H1 (cell line): ENCODE measurements around the gene FRMPD4. TPM values are rescaled to one million over a fixed set of nuclear protein-coding genes. Genes with fewer than 3 reads are reported as not detected.

Source experiments
- CTCF ChIA-PET: fragments of 300-600 bp; sonication (Branson Sonifier 250); formaldehyde crosslinking; loops from one replicate; lab custom pipeline; 2021; ENCODE audit not compliant: partially characterized antibody; lab: Charles Lee
- POLR2A ChIA-PET: fragments of 300-600 bp; sonication (Branson Sonifier 250); formaldehyde crosslinking; loops from one replicate; lab custom pipeline; 2021; ENCODE audit warnings: inconsistent platforms; ENCODE audit not compliant: partially characterized antibody; lab: Charles Lee
- DNase-seq, 2 experiments: peaks; one replicate each; pipeline versions ENCODE4 v3.0.0 to v3.0.0-alpha.2; 2010 to 2022; ENCODE audit warnings: low spot score in 2 of 2, low read depth in 1 of 2, mixed read lengths in 1 of 2
- FAIRE-seq: peaks from 2 replicates; lab custom pipeline; 2011; peaks lifted over from hg19 to GRCh38; lab: Jason Lieb, UNC
- H2AFZ ChIP-seq: 2 replicates; pipeline ENCODE4 v1.8.1; 2012; ENCODE audit warnings: low read length, inconsistent platforms
- H2AK5ac ChIP-seq: 2 replicates; pipeline ENCODE4 v1.6.1; 2013; ENCODE audit warnings: low read depth, low read length
- H2BK120ac ChIP-seq: replicated peaks from 2 replicates; pipeline ENCODE3; 2013; ENCODE audit warnings: low read depth, low read length, inconsistent platforms
- H2BK12ac ChIP-seq: 2 replicates; pipeline ENCODE4 v1.6.1; 2013; ENCODE audit warnings: low read depth, low read length
- H2BK15ac ChIP-seq: 2 replicates; pipeline ENCODE4 v1.6.1; 2013; ENCODE audit warnings: low read length
- H2BK20ac ChIP-seq: 2 replicates; pipeline ENCODE4 v1.6.1; 2013; ENCODE audit warnings: low read length
- H2BK5ac ChIP-seq: 2 replicates; pipeline ENCODE4 v1.6.1; 2013; ENCODE audit warnings: low read depth, low read length
- H3K14ac ChIP-seq: 2 replicates; pipeline ENCODE4 v1.6.1; 2013; ENCODE audit warnings: inconsistent platforms; ENCODE audit not compliant: insufficient read length
- H3K18ac ChIP-seq: 2 replicates; pipeline ENCODE4 v1.6.1; 2013; ENCODE audit warnings: low read length; ENCODE audit errors: extremely low read depth
- H3K23ac ChIP-seq: 2 replicates; pipeline ENCODE4 v1.6.1; 2013; ENCODE audit warnings: inconsistent platforms; ENCODE audit not compliant: insufficient read length
- H3K23me2 ChIP-seq: 2 replicates; pipeline ENCODE4 v1.6.1; 2013; ENCODE audit warnings: low read depth, low read length
- H3K27ac ChIP-seq: 2 replicates; pipeline ENCODE4 v1.6.1; 2011; ENCODE audit warnings: low read depth, low read length, inconsistent platforms
- H3K27me3 ChIP-seq, 4 experiments: replicated peaks in 1 of 4; 1 replicate in 1 of 4; 2 replicates in 3 of 4; pipeline versions ENCODE4 v1.6.1 to v1.8.1; 2011 to 2013; ENCODE audit warnings: low read length in 3 of 4, mild to moderate bottlenecking in 3 of 4, inconsistent platforms in 2 of 4, mixed read lengths in 2 of 4, moderate library complexity in 1 of 4; ENCODE audit not compliant: control insufficient read depth in 3 of 4, insufficient read depth in 3 of 4; ENCODE audit errors: extremely low read depth in 1 of 4
- H3K36me3 ChIP-seq, 4 experiments: 2 replicates each; pipeline versions ENCODE4 v1.6.1 to v1.8.1; 2011 to 2013; ENCODE audit warnings: mild to moderate bottlenecking in 4 of 4, low read length in 3 of 4, moderate library complexity in 2 of 4, control low read depth in 1 of 4, inconsistent platforms in 1 of 4; ENCODE audit not compliant: insufficient read depth in 4 of 4, control insufficient read depth in 2 of 4
- H3K4ac ChIP-seq: replicated peaks from 2 replicates; pipeline ENCODE3; 2013; ENCODE audit warnings: low read length, low read depth, mixed read lengths, inconsistent platforms; ENCODE audit not compliant: insufficient read length
- H3K4me1 ChIP-seq, 4 experiments: replicated peaks in 1 of 4; 1 replicate in 1 of 4; 2 replicates in 3 of 4; pipeline versions ENCODE4 v1.6.1 to v1.8.1; 2011 to 2013; ENCODE audit warnings: low read length in 3 of 4, inconsistent platforms in 2 of 4, mixed read lengths in 1 of 4; ENCODE audit not compliant: insufficient read depth in 4 of 4, control insufficient read depth in 3 of 4
- H3K4me2 ChIP-seq, 2 experiments: 2 replicates each; pipeline versions ENCODE4 v1.6.1 to v1.8.1; 2011 to 2013; ENCODE audit warnings: low read depth in 2 of 2, low read length in 2 of 2, control low read depth in 1 of 2, inconsistent platforms in 1 of 2, mild to moderate bottlenecking in 1 of 2; ENCODE audit not compliant: insufficient read depth in 1 of 2
- H3K4me3 ChIP-seq, 4 experiments: fragments of 200-600, 300-600 bp in 1 of 4; sonication (generic), shearing (Covaris generic), sonication (Bioruptor Twin) in 1 of 4; 2 replicates each; pipeline versions ENCODE4 v1.5.1 to v1.8.1; 2011 to 2016; ENCODE audit warnings: low read length in 4 of 4, low read depth in 3 of 4, control low read depth in 2 of 4, inconsistent platforms in 2 of 4, mild to moderate bottlenecking in 2 of 4, mixed read lengths in 1 of 4, moderate library complexity in 1 of 4; ENCODE audit not compliant: insufficient read depth in 2 of 4; ENCODE audit errors: extremely low read depth in 1 of 4
- H3K56ac ChIP-seq: replicated peaks from 2 replicates; pipeline ENCODE3; 2013; ENCODE audit warnings: low read depth, mild to moderate bottlenecking, mixed read lengths, low read length, inconsistent platforms; ENCODE audit not compliant: insufficient read length
- H3K79me1 ChIP-seq: 2 replicates; pipeline ENCODE4 v1.6.1; 2013; ENCODE audit warnings: low read depth, low read length, control low read depth
- H3K79me2 ChIP-seq, 2 experiments: 2 replicates each; pipeline versions ENCODE4 v1.6.1 to v1.8.1; 2012 to 2013; ENCODE audit warnings: low read length in 2 of 2, mild to moderate bottlenecking in 2 of 2, inconsistent platforms in 1 of 2; ENCODE audit not compliant: insufficient read depth in 2 of 2, control insufficient read depth in 1 of 2
- H3K9ac ChIP-seq, 4 experiments: replicated peaks in 1 of 4; 1 replicate in 1 of 4; 2 replicates in 3 of 4; pipeline versions ENCODE4 v1.6.1 to v1.8.1; 2011 to 2013; ENCODE audit warnings: low read depth in 3 of 4, low read length in 3 of 4, control low read depth in 2 of 4, mild to moderate bottlenecking in 2 of 4, moderate library complexity in 2 of 4, inconsistent platforms in 1 of 4; ENCODE audit errors: extremely low read depth in 1 of 4
- H3K9me3 ChIP-seq, 2 experiments: 2 replicates each; pipeline versions ENCODE4 v1.6.1 to v1.8.1; 2012 to 2013; ENCODE audit warnings: mild to moderate bottlenecking in 2 of 2, moderate library complexity in 2 of 2, control low read depth in 1 of 2, inconsistent platforms in 1 of 2, low read depth in 1 of 2, low read length in 1 of 2, mixed read lengths in 1 of 2; ENCODE audit not compliant: insufficient read depth in 2 of 2
- H4K20me1 ChIP-seq, 2 experiments: replicated peaks in 1 of 2; 2 replicates each; pipeline versions ENCODE3 to v1.8.1; 2011 to 2013; ENCODE audit warnings: inconsistent platforms in 2 of 2, low read length in 2 of 2, mild to moderate bottlenecking in 1 of 2; ENCODE audit not compliant: insufficient read depth in 2 of 2, control insufficient read depth in 1 of 2
- H4K5ac ChIP-seq: 2 replicates; pipeline ENCODE4 v1.6.1; 2013; ENCODE audit warnings: low read length, low read depth, mixed read lengths, inconsistent platforms; ENCODE audit not compliant: insufficient read length
- H4K8ac ChIP-seq: 2 replicates; pipeline ENCODE4 v1.8.0; 2013; ENCODE audit warnings: mild to moderate bottlenecking, moderate library complexity, low read length, inconsistent platforms; ENCODE audit not compliant: insufficient read depth; ENCODE audit errors: extremely low read depth
- H4K91ac ChIP-seq: replicated peaks from 2 replicates; pipeline ENCODE3; 2013; ENCODE audit warnings: low read length, mixed read lengths, inconsistent platforms; ENCODE audit not compliant: insufficient read length
- EP300 ChIP-seq, 2 experiments: IDR thresholded peaks; 1 replicate in 1 of 2; 2 replicates in 1 of 2; pipeline ENCODE4 v1.6.1; 2011 to 2012; ENCODE audit warnings: low read depth in 2 of 2, low read length in 2 of 2, mild to moderate bottlenecking in 2 of 2, borderline replicate concordance in 1 of 2, inconsistent platforms in 1 of 2, moderate library complexity in 1 of 2
- HDAC6 ChIP-seq: IDR thresholded peaks from one replicate; pipeline ENCODE4 v1.7.1; 2012; ENCODE audit warnings: low read depth, mild to moderate bottlenecking, inconsistent platforms, low read length, moderate library complexity
- KDM4A ChIP-seq: IDR thresholded peaks from one replicate; pipeline ENCODE4 v1.7.1; 2012; ENCODE audit warnings: low read depth, mild to moderate bottlenecking, moderate library complexity, low read length, inconsistent platforms; ENCODE audit not compliant: severe bottlenecking
- KDM5A ChIP-seq: fragments of 200-600 bp; IDR thresholded peaks from 2 replicates; pipeline ENCODE4 v1.7.1; 2012; ENCODE audit warnings: mild to moderate bottlenecking, low read length, inconsistent platforms, mixed read lengths
- MAFK ChIP-seq: IDR thresholded peaks from 2 replicates; pipeline ENCODE4 v1.6.1; 2012; ENCODE audit warnings: low read depth, mild to moderate bottlenecking, improper control_type of control experiment, low read length
- MAX ChIP-seq: IDR thresholded peaks from 2 replicates; pipeline ENCODE4 v1.6.1; 2012; ENCODE audit warnings: inconsistent platforms
- WGBS, 2 experiments: shearing (Covaris generic) in 1 of 2; methylation state at CpG; one replicate each; pipeline versions ENCODE4 v1.1.6 to v1.1.7; 2013 to 2015; ENCODE audit warnings: low lambda C conversion rate in 2 of 2, mixed read lengths in 2 of 2, inconsistent platforms in 1 of 2, low coverage in 1 of 2, missing lambda C conversion rate in 1 of 2; ENCODE audit not compliant: insufficient replicate concordance in 2 of 2, insufficient coverage in 1 of 2, insufficient read length in 1 of 2; ENCODE audit errors: extremely low coverage in 1 of 2, missing lambda C conversion rate in 1 of 2; 5-methylcytosine and 5-hydroxymethylcytosine counted together
- polyA plus RNA-seq, 7 experiments: library from polyadenylated mRNA; depleted of rRNA in 3 of 7; stranded (reverse) in 5 of 7; unstranded in 2 of 7; fragments of >200 nt in 5 of 7; fragments of 200-250 nt in 2 of 7; gene quantifications; 1 replicate in 5 of 7; 2 replicates in 1 of 7; 4 replicates in 1 of 7; pipeline versions ENCODE4 v1.2.1 to v1.2.3, GENCODE V29; 2011 to 2013; ENCODE audit warnings: missing spikeins in 2 of 7, mixed read lengths in 2 of 7
- total RNA-seq: library from RNA; stranded (reverse); fragmentation: NEBNext Ultra II Directional; extraction: Animal tissue kit (Norgen Biotek cat#: 25700); gene quantifications from 2 replicates; pipeline ENCODE4 v1.2.1, GENCODE V29; 2021

FRMPD4 gene
- total and polyA plus RNA-seq, 2 of the 8 experiments (the other 6 are each of a cell fraction or from before 2014, with no cell fraction given), result 0.02 to 0.37 TPM

GRCh38 chrX:12460929-12461328 lies 322.7 kb downstream of the FRMPD4 start:
- Histone ChIP-seq H3K14ac (no peak overlapping the region), H3K79me1 (no peaks in the 10 kb centered on the region), H3K56ac (no peak overlapping the region), H2BK12ac (no peak overlapping the region), H3K36me3 (no peaks in the 10 kb centered on the region), H2AK5ac (no peak overlapping the region), H2BK120ac (no peak overlapping the region), H3K9ac (no peak overlapping the region), H3K23me2 (no peaks in the 10 kb centered on the region), H3K27me3 (no peaks in the 10 kb centered on the region), H2BK5ac (no peak overlapping the region), H4K8ac (no peak overlapping the region), H3K18ac (no peak overlapping the region), H2BK15ac (no peak overlapping the region), H3K9me3 (no peaks in the 10 kb centered on the region), H2AFZ (no peak overlapping the region), H4K91ac (no peak overlapping the region), H3K4me1 (no peaks in the 10 kb centered on the region), H4K5ac (no peak overlapping the region), H4K20me1 (no peaks in the 10 kb centered on the region), H2BK20ac (no peak overlapping the region), H3K79me2 (no peaks in the 10 kb centered on the region), H3K4me3 (no peak overlapping the region), H3K4me2 (no peak overlapping the region), H3K23ac (no peak overlapping the region), H3K4ac (no peak overlapping the region), H3K27ac (no peak overlapping the region)
- TF ChIP-seq EP300 (IDR thresholded peaks at IDR 0.05; ENCODE audit: borderline replicate concordance in 1 of 2, low read depth in 2 of 2, low read length in 2 of 2) (no peak), KDM5A (no peak), MAFK (no peak), HDAC6 (no peak), KDM4A (no peak), MAX (no peak)
- no peak for FAIRE-seq
- POLR2A ChIA-PET, result no interaction called here
- no peak for DNase-seq
- CTCF ChIA-PET, result interaction anchor here (0.6 kb wide), 1 partner anchor 380 kb away, joined by 5 read pairs; no protein-coding TSS in a partner anchor
- WGBS, 2 experiments, result 100% methylated on average over 2 of the region's 2 CpGs; no CpG with 5 or more reads in 1 of the 2 experiments
